Spleen (tissue), 7 donors: ENCODE results near the gene SUCLG2.

ENCODE experiments used
- CTCF ChIP-seq, 11 experiments: fragments of 200-600 bp in 7 of 11; fragments of 450-650 bp in 4 of 11; sonication (generic) in 4 of 11; IDR thresholded peaks in 8 of 11; conservative IDR thresholded peaks in 3 of 11; 1 replicate in 7 of 11; 2 replicates in 4 of 11; pipeline versions ENCODE4 v1.4.0 to v1.8.0; 2016 to 2021; ENCODE audit warnings: antibody characterized with exemption in 11 of 11, inconsistent platforms in 4 of 11, mild to moderate bottlenecking in 1 of 11
- POLR2AphosphoS5 ChIP-seq, 3 donors: sonication (generic); formaldehyde crosslinking; IDR thresholded peaks; one replicate each; pipeline ENCODE4 v1.5.1; 2017; ENCODE audit warnings: antibody characterized with exemption in 3 of 3
- donor health status: DM: no; HTN: no; CAD: no; lungs with moderate emphysema.
- donor health status: DM: no; HTN: no; CAD: no.
- donor health status: DM: no; HTN: no; CAD: no.

- TF ChIP-seq CTCF (IDR thresholded peaks at IDR 0.05 in 8 of 11, conservative IDR thresholded peaks at IDR 0.05 in 3 of 11), result no peak
- TF ChIP-seq POLR2AphosphoS5 (IDR thresholded peaks at IDR 0.05), result no peak
Observed at GRCh38 chr3:67419218-67419529, 235.2 kb downstream of the SUCLG2 start.
